ENCODE data around the gene CCDC91. TPM values are rescaled to one million over a fixed set of nuclear protein-coding genes. Genes with fewer than 3 reads are reported as not detected.

The CCDC91 gene
- total and polyA plus RNA-seq, 9 of the 15 experiments (the other 6 are each of a cell fraction or from before 2014, with no cell fraction given): 10.1 to 31.1 (median 26.3) TPM

DNA sequence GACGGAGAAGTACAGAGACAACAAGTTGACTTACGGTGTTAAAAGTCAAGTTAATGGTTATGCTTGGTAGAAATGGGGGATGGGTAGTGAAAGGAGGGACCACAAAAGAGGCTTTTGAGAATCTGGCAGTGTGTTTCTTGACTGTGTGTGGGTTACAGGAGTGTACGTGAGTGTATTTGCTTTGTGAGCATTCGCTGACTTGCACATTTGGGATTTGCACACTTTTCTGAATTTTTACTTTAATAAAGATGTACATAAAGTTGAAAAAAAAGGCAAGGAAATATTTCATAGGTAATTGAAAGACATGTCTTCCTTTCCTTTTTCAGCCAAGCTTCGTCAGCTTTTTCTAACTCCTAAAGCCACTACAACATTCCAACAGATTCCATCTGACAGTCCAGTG, 28.6 kb upstream of the CCDC91 start:
- Histone ChIP-seq H3K9ac (ENCODE audit: insufficient read depth in 1 of 2, low read depth in 2 of 2, low read length in 2 of 2) (no peak overlapping the region), H3K27me3 (ENCODE audit: control insufficient read depth in 2 of 2, insufficient read depth in 2 of 2, low read length in 2 of 2) (no peaks in the 10 kb centered on the region), H3K4me2 (ENCODE audit: insufficient read depth, low read length) (no peak overlapping the region), H4K20me1 (replicated peaks; ENCODE audit: control insufficient read depth, insufficient read depth, low read length) (no peaks in the 10 kb centered on the region), H2AFZ (ENCODE audit: low read depth, low read length) (no peak overlapping the region), H3K4me3 (no peak overlapping the region), H3K27ac (ENCODE audit: extremely low read depth, low read depth, low read length) (no peak overlapping the region), H3K79me2 (ENCODE audit: control insufficient read depth, insufficient read depth, low read length) (no peaks in the 10 kb centered on the region), H3K4me1 (replicated peaks in 1 of 2; ENCODE audit: control insufficient read depth in 2 of 2, insufficient read depth in 2 of 2, low read length in 2 of 2) (peaks cover 0 to 9% of the 10 kb centered on the region in 2 experiments; a peak in 3 of 5 replicates), H3K36me3 (ENCODE audit: control insufficient read depth, insufficient read depth, low read length) (no peaks in the 10 kb centered on the region), H3K9me1 (ENCODE audit: control insufficient read depth, insufficient read depth, low read length) (no peaks in the 10 kb centered on the region), H3K9me3 (replicated peaks; ENCODE audit: control insufficient read depth, insufficient read depth, low read depth, low read length) (no peaks in the 10 kb centered on the region)
- BruUV-seq (replicated peaks): no TSS peak
- TF ChIP-seq ZNF316 (IDR thresholded peaks at IDR 0.05) (peak; percentile 76), ZNF699 (CRISPR knock-in tag; IDR thresholded peaks at IDR 0.05; ENCODE audit: insufficient replicate concordance) (no peak), C11orf30 (IDR thresholded peaks at IDR 0.05; ENCODE audit: low read depth) (peak; percentile 63; the same call in 1 of the 2 replicates), MAFF (IDR thresholded peaks at IDR 0.05; ENCODE audit: low read length) (0 out of 2 replicates have a peak, but pooled peaks have one; percentile 31), MAFG (tag; conservative IDR thresholded peaks at IDR 0.05) (0 out of 2 replicates have a peak, but pooled peaks have one; percentile 15)
- intact Hi-C loops (cut with micrococcal nuclease) (no loop called here), in situ Hi-C loops (cut with MboI) (loop anchor here (10.0 kb wide), 1 partner anchor 417 kb away; no protein-coding TSS in a partner anchor)
- FAIRE-seq (no peak), DNase-seq (ENCODE audit: extremely low read depth in 1 of 4, low spot score in 3 of 4) (no peak), ATAC-seq (no peak)
- ChIA-PET POLR2A (no interaction called here), CTCF (ENCODE audit: low intra/inter-chr PET ratio) (no interaction called here)
- WGBS (ENCODE audit: insufficient coverage, low coverage, missing lambda C conversion rate): 86% methylated on average over 5 of the region's 5 CpGs

DNA sequence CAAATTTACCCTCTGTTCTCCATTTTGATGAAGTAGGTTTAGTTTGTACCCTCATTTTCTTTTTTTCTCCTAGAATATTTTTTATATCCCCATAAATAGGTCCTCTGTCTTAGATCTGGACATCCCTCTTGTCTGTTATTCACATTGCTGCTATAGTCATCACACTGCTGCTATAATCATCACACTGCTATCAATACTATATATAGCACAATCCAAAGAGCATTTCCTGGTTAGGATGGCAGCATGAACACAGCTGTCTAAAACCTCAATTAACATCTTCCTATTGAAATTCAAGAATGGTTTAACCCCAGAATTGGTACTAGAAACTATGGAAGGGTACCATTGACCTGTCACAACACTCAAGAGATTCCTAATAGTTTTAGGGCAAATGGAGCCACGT, 27.6 kb upstream of the CCDC91 start:
- ChIA-PET POLR2A (no interaction called here), CTCF (ENCODE audit: low intra/inter-chr PET ratio) (no interaction called here)
- intact Hi-C loops (cut with micrococcal nuclease): no loop called here
- FAIRE-seq: no peak
- Histone ChIP-seq H3K4me1 (replicated peaks in 1 of 2; ENCODE audit: control insufficient read depth in 2 of 2, insufficient read depth in 2 of 2, low read length in 2 of 2) (no peaks in the 10 kb centered on the region; a peak in 1 of 5 replicates), H3K27me3 (ENCODE audit: control insufficient read depth in 2 of 2, insufficient read depth in 2 of 2, low read length in 2 of 2) (no peaks in the 10 kb centered on the region), H3K9ac (ENCODE audit: insufficient read depth in 1 of 2, low read depth in 2 of 2, low read length in 2 of 2) (no peak overlapping the region), H3K79me2 (ENCODE audit: control insufficient read depth, insufficient read depth, low read length) (no peaks in the 10 kb centered on the region), H3K4me3 (no peak overlapping the region), H3K4me2 (ENCODE audit: insufficient read depth, low read length) (no peak overlapping the region), H2AFZ (ENCODE audit: low read depth, low read length) (no peak overlapping the region), H3K36me3 (ENCODE audit: control insufficient read depth, insufficient read depth, low read length) (no peaks in the 10 kb centered on the region), H3K9me3 (replicated peaks; ENCODE audit: control insufficient read depth, insufficient read depth, low read depth, low read length) (no peaks in the 10 kb centered on the region), H4K20me1 (replicated peaks; ENCODE audit: control insufficient read depth, insufficient read depth, low read length) (no peaks in the 10 kb centered on the region), H3K27ac (ENCODE audit: extremely low read depth, low read depth, low read length) (no peak overlapping the region), H3K9me1 (ENCODE audit: control insufficient read depth, insufficient read depth, low read length) (no peaks in the 10 kb centered on the region)
- in situ Hi-C loops (cut with MboI): loop anchor here (10.0 kb wide), 1 partner anchor 418 kb away; no protein-coding TSS in a partner anchor
- ATAC-seq: no peak
- no peak for DNase-seq (ENCODE audit: extremely low read depth in 1 of 4, low spot score in 3 of 4)
- 33% methylated on average over 1 of the region's 1 CpG for WGBS (ENCODE audit: insufficient coverage, low coverage, missing lambda C conversion rate)
- BruUV-seq (replicated peaks): no TSS peak
- TF ChIP-seq FOXA1 (IDR thresholded peaks at IDR 0.05; ENCODE audit: borderline replicate concordance) (no peak), ZNF143 (CRISPR knock-in tag; IDR thresholded peaks at IDR 0.05) (no peak), ZNF3 (CRISPR knock-in tag; IDR thresholded peaks at IDR 0.05) (no peak), TEAD2 (tag; IDR thresholded peaks at IDR 0.05) (no peak), RAD51 (IDR thresholded peaks at IDR 0.05; ENCODE audit: borderline replicate concordance, low read depth) (no peak), CCAR2 (IDR thresholded peaks at IDR 0.05; ENCODE audit: low read depth, low read length) (no peak)
- TF ChIP-seq, protein P1, sequence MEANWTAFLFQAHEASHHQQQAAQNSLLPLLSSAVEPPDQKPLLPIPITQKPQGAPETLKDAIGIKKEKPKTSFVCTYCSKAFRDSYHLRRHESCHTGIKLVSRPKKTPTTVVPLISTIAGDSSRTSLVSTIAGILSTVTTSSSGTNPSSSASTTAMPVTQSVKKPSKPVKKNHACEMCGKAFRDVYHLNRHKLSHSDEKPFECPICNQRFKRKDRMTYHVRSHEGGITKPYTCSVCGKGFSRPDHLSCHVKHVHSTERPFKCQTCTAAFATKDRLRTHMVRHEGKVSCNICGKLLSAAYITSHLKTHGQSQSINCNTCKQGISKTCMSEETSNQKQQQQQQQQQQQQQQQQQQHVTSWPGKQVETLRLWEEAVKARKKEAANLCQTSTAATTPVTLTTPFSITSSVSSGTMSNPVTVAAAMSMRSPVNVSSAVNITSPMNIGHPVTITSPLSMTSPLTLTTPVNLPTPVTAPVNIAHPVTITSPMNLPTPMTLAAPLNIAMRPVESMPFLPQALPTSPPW (CRISPR knock-in tag; IDR thresholded peaks at IDR 0.05): no peak
- TF ChIP-seq, protein P2, sequence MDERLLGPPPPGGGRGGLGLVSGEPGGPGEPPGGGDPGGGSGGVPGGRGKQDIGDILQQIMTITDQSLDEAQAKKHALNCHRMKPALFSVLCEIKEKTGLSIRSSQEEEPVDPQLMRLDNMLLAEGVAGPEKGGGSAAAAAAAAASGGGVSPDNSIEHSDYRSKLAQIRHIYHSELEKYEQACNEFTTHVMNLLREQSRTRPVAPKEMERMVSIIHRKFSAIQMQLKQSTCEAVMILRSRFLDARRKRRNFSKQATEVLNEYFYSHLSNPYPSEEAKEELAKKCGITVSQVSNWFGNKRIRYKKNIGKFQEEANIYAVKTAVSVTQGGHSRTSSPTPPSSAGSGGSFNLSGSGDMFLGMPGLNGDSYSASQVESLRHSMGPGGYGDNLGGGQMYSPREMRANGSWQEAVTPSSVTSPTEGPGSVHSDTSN (CRISPR knock-in tag; IDR thresholded peaks at IDR 0.05; ENCODE audit: low read depth): no peak
- TF ChIP-seq, protein P2 (tag; conservative IDR thresholded peaks at IDR 0.05; ENCODE audit: low read depth): no peak
